ENCODE data around the gene PIK3R3.
"Not testable (repeated sequence)": the region's sequence is repeated elsewhere in the genome, so short reads cannot be mapped to it uniquely, and the experiment has no call there.

DNA sequence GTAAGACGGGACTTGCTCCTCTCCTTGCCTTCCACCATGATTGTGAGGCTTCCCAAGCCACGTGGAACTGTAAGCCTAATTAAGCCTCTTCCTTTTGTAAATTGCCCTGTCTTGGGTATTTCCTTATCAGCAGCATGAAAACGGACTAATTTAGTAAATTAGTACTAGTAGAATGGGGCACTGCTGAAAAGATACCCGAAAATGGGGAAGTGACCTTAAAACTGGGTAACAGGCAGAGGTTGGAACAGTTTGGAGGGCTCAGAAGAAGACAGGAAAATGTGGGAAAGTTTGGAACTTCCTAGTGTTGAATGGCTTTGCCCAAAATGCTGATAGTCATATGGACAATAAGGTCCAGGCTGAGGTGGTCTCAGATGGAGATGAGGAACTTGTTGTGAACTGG, 75.2 kb downstream of the PIK3R3 start:
- not testable (repeated sequence) for TF ChIP-seq EZH2 (IDR thresholded peaks at IDR 0.05; ENCODE audit: borderline replicate concordance, low read depth, low read length, severe bottlenecking); JUN (IDR thresholded peaks at IDR 0.05; ENCODE audit: borderline replicate concordance, insufficient read depth, insufficient read length, low read depth); POLR2A (IDR thresholded peaks at IDR 0.05; ENCODE audit: low read depth, low read length)
- TF ChIP-seq, protein P1, sequence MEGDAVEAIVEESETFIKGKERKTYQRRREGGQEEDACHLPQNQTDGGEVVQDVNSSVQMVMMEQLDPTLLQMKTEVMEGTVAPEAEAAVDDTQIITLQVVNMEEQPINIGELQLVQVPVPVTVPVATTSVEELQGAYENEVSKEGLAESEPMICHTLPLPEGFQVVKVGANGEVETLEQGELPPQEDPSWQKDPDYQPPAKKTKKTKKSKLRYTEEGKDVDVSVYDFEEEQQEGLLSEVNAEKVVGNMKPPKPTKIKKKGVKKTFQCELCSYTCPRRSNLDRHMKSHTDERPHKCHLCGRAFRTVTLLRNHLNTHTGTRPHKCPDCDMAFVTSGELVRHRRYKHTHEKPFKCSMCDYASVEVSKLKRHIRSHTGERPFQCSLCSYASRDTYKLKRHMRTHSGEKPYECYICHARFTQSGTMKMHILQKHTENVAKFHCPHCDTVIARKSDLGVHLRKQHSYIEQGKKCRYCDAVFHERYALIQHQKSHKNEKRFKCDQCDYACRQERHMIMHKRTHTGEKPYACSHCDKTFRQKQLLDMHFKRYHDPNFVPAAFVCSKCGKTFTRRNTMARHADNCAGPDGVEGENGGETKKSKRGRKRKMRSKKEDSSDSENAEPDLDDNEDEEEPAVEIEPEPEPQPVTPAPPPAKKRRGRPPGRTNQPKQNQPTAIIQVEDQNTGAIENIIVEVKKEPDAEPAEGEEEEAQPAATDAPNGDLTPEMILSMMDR (IDR thresholded peaks at IDR 0.05; ENCODE audit: extremely low read depth in 1 of 2, insufficient read depth in 1 of 2, low read depth in 1 of 2, low read length in 2 of 2), result not testable (repeated sequence)
